Peyer's patch (tissue), 4 donors: Measurements from ENCODE around the gene PPM1M.

Experiments
- POLR2A ChIP-seq, 2 donors: fragments of 450-650 bp; IDR thresholded peaks; one replicate each; pipeline ENCODE4 v1.5.1; 2017; ENCODE audit warnings: antibody characterized with exemption in 2 of 2, mild to moderate bottlenecking in 2 of 2, moderate library complexity in 2 of 2
- TF ChIP-seq, protein P1 (sequence below), 6 experiments: fragments of 450-650 bp in 4 of 6; fragments of 200-600 bp in 2 of 6; sonication (generic) in 1 of 6; IDR thresholded peaks; one replicate each; pipeline ENCODE4 v1.5.1; 2017 to 2019; ENCODE audit warnings: antibody characterized with exemption in 6 of 6, mild to moderate bottlenecking in 3 of 6, moderate library complexity in 1 of 6

DNA sequence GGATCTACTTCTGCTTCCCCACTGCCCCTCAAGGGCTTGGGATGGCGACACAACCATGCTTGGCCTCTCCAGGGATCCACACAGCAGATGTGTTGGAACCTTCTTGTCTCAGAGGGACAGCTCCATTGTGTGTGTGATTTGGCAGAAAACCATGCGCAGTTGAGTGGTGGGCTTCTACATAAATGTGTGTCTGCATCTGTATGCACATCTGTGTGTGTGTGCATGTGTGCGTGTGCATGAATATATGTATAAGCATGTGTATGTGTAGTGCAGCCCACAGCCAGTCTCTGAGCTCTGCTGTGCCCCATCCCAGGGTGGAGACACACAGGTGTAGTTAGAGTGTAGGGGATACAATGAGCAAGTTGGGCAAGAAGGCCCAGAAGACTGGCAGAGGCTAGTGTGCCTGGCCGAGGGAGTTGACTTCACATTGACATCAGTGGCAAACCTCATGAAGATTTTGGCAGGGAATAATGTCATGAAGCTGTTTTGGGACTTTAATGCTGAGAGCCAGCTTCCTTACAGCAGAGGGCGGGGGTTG is 50.2 kb downstream of the PPM1M start:
- no peak for TF ChIP-seq POLR2A (IDR thresholded peaks at IDR 0.05)
- TF ChIP-seq, protein P1, sequence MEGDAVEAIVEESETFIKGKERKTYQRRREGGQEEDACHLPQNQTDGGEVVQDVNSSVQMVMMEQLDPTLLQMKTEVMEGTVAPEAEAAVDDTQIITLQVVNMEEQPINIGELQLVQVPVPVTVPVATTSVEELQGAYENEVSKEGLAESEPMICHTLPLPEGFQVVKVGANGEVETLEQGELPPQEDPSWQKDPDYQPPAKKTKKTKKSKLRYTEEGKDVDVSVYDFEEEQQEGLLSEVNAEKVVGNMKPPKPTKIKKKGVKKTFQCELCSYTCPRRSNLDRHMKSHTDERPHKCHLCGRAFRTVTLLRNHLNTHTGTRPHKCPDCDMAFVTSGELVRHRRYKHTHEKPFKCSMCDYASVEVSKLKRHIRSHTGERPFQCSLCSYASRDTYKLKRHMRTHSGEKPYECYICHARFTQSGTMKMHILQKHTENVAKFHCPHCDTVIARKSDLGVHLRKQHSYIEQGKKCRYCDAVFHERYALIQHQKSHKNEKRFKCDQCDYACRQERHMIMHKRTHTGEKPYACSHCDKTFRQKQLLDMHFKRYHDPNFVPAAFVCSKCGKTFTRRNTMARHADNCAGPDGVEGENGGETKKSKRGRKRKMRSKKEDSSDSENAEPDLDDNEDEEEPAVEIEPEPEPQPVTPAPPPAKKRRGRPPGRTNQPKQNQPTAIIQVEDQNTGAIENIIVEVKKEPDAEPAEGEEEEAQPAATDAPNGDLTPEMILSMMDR (IDR thresholded peaks at IDR 0.05): no peak
